HG03342 (cell line): Measurements from ENCODE around the gene ENC1.

Source experiments
- ATAC-seq: cut with Tn5 transposase; IDR thresholded peaks from one replicate; pipeline ENCODE4 v1.9.1; 2021; ENCODE audit warnings: mild to moderate bottlenecking, moderate library complexity; ENCODE audit not compliant: unreplicated experiment

The ENC1 gene

DNA sequence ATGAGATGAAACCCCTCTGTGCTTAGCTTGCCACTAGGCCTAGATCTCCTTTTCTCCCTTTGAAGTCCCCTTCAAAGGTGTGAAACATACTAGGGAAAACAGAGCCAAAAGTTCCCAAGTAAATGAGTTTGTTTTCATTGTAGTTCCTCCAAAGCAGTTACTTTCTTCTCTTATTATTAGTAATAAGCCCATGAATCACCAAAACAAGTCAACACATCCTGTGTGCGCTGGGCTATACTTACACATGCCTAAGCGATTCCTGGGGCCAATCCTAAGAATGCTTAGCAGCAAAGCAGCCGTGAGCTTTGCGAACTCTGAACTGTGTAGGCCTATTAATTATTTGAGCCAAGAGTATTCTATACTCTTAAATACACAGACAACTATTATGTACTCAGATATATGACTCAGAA lies 7.6 kb downstream of the ENC1 start:
- ATAC-seq = no peak

DNA sequence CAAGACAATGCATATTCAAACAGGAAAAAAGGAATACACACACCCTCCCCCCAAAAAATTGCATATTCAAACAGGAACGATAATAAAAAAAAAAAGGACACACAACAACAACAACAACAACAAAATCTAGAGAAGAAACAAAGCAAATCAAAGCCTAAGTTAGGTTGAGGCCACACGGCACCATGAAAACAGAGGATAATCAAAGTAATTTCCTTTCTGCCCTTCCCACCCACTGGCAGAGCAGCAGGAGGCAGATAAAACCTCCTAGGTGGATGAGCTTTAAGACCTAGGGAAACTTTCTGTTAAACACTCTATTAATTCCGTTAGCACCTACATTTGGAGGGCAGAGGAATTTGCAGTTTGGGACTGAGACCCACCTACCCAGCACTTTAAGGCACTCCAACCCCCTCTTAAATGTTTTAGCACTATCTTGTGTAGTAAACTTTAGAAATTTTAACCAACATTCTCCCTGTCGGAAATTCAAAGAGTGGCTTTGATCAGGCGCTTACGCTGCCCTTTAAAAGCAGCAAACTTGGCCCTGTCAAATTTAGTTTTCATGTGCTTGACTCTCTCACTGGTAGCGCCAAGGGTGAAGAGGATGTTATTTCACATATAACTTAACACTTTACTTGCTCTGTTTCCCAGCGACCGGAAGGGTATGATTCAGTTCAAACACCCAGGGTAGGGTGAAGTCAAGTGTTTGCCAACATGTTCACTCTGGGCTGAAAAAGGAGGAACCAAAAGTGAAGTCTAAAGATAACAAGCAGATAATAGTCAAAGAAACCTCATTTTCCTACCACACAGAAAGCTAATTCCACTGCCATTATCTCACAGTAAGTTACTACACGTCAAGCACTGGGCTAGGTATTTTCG lies 9.2 kb downstream of the ENC1 start:
- ATAC-seq = peak; percentile 88

DNA sequence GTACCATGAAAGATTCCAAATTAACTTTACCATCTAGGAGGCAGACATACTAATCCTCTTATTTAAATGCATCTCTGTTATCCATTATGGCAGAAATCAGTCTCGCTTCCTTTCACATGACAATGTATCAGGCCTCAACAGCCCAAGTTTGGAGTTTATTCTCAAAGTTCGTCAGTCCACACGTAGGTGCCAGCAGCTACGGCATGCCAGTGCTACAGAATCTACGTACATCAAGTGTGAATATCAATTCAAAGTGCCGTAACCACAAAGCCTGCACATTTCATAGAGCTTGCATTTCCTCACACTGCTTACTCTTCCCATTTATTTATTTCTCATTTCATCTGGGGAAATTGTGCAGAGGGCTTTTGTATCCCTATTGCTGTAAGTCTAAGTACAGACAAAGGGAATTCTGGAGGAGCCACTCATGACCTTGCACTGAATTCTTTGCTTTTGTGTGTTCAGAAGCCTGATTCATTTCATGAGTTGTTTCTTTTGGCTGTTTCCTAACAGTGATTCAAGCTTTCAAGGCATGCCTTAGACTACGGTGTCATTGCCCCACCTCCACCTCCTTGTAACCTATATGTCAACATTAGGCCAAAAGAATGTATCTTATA lies 10.0 kb downstream of the ENC1 start:
- no peak for ATAC-seq

DNA sequence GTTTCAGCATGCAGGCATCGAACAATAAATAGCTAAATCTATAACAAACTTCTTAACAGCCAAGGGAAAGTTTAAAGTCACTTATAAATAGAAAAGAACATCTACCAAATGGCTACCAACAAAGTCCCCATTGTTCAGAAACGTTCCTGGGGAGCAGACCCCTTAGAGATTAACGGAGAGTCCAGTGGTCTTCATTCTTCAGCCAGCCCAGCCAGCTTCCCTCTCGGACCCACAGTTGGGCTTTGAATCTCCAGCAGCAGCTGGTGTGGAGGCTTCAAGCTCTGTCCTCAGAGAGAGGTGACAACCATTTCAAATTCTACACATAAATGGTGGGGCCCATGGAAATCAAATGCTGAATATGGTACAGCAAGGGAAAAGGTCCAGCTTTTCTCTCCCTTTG lies 11.2 kb downstream of the ENC1 start:
- no peak for ATAC-seq

DNA sequence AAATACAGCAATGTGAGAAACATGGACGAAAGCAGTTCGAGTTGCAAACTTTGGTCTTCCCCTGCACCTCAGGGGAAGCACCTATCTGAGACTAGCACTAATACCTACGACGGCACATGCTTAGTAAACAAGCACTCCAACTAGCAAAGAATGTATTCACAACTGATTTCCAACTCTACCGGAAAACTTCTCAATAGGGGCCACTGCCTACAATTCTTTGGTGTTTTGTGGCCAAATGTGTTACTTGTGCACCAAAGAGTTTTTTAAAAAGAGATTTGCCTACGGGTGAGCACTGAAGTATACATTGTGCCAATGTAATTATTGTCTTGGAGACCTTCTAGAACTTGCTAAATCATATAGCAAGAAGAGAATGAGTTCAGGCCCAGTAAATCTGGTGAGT lies 12.2 kb downstream of the ENC1 start:
- ATAC-seq = no peak

DNA sequence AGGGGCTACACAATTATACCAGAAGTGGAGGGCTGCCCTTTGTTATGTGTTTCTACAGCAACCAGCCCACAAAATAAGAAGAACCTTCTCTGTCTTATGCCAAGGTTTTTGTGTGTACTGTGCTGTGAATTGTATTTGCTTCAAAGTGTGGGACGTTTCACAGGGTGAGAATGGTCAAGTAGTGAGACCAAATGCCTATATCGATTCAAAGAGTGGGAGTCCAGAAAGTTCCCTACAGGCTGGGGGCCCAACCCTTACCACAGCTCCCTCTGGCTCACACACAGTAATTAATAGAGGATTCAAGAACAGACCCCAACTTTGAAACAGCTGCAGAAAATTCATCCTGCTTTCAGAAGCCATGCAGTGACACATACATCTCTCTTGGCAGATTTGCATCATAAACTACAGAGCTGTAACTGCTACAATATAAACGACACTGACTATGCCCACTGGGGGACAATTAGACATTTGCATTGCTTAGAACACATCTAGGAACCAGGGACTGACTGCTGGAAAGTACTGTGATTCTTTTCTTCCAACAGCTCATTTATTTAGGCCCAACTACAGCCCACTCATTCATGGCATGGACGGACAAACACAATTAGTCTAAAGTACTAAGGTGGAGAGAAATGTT lies 12.8 kb downstream of the ENC1 start:
- ATAC-seq = no peak

DNA sequence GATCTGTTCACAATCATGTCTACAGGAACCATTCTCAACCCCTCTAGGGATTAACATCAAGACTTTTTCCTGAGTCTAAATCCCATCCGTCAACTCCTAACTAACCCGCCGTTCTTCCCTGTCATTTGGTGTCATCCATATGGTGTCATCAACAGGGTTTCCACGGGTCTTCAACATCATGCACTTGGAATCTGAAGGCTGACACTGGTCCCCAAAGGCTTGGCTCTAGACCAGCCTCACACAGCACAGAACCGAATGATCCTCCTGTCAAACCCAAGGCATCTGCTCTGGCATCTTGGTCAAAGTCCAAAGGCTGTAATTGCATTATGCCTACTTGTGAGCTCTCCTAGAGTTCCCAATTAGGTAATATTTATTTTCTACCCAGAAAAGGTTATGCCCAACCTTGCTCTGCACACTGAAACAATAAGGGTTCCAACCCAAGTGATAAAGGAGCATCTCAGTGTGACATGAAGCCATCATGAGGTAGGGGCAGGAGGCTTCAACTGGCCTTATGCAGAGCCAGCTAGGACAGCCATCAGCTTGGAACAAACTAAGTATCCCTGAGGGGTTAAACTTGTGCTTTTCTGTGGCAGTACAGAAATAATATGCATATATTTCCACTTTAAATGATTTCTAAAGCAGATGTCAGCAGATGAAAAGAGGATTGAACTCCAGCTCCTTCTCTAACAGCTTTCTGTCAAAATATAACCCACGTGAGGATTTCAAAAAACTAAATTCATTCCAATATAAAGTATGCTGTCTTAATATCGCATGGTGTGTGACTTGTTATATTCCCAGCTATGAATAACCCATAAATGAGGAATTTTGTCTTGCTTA lies 13.9 kb downstream of the ENC1 start:
- ATAC-seq = no peak

DNA sequence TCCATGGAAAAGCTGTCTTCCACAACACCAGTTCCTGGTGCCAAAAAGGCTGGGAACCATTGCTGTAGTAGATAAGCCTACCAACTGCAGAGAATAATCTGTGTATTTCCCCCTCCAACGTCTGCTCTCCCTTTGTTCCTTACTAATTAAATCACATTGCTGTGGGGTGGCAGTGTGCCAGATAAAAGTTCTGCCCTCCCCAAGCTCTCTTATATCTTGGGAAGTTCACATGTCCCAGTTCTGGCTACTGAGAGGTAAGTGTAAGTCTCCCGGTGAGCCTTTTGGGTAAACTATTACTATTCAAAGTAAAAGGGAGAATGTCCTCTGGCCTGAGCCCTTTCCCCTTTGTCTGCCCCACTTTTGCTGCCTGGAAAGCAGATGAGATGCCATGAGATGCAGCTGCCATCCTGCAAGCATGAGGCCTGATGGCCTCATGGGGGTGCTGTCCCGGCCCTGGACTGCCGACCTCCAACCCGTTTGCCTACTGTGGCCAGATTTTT lies 14.7 kb downstream of the ENC1 start:
- ATAC-seq = no peak

DNA sequence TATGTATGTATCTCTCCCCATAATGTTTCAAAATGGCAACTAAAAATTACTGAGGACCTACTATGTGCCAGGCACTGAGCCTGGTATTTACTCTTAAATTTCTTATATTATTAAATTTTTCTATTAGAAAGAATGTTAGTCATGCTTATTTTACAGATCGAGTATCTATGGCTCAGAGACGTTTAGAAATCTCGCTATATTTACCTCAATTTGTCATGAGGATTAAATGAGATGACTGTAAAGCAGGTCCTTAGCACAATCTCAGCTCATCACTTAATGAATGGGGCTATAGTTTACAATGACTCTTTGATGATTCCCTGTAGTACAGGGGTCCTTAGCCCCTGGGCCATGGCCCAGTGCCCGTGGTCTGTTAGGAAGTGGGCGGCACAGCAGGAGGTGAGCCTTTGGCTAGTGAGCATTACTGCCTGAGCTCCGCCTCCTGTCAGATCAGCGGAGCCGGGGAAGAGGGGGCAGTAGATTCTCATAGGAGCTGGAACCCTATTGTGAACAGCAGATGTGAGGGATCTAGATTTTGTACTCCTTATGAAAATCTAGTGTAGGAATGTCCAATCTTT lies 15.5 kb downstream of the ENC1 start:
- no peak for ATAC-seq

DNA sequence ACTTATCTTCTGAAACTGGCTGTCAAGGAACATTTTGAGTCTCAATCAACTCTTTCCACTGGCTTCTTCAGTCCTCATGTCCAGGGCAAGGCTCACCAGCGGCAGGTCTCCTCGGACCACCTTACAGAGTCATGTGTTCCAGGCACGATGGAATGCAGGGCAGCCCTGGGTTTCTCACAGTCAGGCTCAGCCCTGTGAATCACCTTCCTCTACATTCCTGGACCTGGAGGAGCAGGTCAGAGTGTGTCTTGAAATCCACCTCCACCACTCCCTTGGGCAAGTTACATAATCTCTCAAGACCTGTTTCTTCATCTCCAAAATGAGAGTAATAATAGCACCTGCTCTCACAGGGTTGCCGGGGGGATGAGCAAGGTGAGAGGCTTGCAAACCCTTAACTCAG lies 16.0 kb downstream of the ENC1 start:
- no peak for ATAC-seq

DNA sequence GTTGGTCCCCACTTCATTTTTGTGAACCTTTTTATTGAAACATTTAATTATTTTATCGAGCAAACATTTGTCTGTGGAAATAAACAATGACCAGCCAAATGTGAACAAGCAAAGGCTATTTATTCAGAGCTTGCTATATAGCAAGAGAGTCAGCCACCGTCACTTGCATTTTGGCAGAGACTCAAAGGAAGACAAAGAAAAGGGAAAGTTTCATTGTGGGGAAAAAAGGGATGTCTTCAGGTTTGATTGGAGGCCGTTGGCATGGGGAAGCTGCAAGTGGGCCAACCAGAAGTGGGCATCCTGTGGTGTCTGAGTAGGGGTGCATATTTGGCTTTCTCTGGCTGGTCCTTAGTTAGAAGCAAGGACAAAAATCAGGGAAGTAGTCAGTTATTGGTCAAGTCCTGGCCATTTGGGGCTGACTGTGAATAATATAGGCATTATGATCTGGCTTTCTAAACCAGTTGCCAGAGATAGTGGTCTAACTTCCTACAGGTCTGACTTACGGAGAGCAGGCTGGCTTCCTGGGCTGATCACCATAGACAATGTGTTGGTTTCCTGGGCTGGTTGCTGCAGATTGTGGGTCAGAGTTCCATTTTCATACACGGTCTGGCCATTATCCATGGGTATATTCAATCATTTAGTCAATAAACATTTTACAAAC lies 16.6 kb downstream of the ENC1 start:
- no peak for ATAC-seq

DNA sequence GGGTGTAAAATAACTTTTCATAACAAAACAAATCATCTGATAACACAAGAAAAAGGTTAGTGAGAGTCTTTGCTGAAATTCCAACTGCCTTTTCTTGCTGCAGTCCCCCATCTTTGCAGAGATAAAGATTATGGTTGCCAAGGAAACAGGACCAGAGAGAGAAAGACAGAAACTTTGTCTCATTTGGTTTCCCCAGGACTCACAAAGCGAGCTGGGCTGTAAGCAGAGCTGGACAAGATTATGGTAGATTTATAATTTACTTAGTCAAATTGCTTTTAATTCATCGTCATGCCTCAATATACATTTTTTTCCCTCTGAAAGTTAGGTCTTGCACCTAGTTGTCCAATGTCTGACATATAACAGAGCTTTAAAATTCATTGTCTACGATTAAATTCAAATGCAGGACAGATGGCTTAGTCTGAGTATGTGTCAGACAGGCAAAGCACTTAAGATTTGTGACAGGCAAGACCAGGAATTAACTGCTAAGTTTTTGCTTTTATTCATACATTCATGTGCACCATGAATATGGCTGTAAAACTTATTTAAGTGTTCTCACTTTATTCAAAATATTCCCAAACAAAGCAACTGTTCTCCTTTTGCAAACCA lies 17.4 kb downstream of the ENC1 start:
- ATAC-seq = no peak

DNA sequence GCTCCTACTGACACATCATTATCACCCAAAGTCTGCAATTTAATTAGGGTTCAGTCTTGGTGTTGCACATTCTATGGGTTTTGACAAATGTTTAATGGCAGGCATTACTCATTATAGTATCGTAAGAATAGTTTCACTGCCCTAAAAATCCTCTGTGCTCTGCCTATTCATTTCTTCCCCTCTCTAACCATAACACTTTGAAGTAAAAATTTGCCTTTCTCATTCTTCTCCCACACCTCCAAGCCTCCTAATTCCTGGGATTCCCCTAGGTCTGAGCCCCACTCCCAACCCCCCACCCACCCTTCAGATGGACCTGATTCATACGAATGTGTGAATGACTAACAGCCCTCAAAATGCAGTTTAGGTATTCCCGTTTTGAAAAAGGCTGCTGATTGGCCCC lies 18.4 kb downstream of the ENC1 start:
- peak; percentile 52 for ATAC-seq

DNA sequence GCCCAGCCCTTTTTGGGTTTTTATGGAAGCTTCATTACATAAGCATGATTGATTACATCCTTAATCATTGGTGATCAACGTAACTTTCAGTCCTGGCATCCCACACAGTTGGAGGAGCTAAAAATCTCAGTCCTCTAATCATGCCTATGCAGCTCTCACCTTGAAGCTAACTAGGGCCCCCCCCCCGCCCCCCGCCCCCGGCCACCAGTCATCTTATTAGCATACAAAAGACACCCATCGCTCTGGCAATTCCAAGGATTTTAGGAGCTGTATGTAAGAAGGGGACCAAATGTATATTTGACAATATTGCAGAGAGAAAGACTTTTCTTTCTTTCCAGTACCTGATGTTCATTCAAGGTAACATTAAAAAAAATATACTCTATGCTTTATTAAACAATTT lies 19.0 kb downstream of the ENC1 start:
- no peak for ATAC-seq

DNA sequence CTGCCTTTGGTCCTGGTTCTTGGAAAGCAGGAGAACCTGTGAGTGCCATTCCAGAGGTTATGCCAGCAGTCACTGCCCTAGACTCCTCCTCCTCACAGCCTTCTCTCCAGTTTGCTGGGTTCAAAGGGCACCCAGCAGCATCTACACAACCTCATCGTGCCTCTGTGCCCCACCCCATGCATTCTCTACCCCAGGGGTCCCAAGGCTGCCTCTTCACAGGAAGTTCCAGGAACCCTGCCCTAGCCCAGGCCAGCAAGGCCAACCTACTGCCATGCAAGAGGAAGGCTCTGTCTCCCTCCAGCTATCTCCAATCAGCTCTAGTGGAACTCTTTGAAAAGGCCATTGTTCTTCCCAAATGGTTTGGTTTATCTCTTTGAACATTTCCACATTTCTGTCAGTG lies 21.2 kb downstream of the ENC1 start:
- ATAC-seq = no peak

DNA sequence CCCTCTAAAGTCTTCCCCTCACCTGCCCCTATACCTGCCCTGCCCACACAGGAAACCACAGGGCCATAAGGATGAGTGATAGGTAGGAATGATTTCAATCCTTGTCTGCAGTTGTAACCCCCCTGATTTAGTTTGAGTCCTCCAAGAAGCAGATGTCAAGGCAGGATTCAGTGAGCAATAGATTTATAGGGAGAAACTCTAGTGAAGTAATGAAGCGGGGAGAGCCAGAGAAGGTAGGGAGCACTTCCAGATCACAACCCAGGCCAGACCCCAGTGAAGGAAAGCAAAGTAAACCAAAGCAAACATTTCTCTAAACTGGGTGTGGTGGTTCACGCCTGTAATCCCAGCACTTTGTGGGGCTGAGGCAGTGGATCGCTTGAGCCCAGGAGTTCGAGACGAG lies 22.4 kb downstream of the ENC1 start:
- ATAC-seq = no peak

DNA sequence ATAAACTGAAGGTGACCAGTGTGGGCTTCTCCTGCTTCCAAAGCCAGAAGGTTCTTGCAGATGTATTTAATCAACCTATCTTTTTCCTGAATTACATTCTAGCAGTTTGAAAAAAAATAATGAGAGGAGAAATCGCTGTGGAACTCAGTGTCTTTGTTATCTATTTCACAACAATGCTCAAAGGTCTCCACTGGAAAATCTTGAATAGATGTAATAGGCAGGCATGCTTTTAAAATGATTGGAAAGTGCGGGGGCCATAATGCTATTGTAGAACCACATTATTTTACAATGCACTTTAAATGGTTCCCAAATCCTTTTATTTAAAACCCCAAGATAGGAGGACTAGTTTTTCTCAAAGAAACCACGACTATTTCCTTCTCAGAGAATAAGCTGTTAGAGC lies 23.3 kb downstream of the ENC1 start:
- no peak for ATAC-seq

DNA sequence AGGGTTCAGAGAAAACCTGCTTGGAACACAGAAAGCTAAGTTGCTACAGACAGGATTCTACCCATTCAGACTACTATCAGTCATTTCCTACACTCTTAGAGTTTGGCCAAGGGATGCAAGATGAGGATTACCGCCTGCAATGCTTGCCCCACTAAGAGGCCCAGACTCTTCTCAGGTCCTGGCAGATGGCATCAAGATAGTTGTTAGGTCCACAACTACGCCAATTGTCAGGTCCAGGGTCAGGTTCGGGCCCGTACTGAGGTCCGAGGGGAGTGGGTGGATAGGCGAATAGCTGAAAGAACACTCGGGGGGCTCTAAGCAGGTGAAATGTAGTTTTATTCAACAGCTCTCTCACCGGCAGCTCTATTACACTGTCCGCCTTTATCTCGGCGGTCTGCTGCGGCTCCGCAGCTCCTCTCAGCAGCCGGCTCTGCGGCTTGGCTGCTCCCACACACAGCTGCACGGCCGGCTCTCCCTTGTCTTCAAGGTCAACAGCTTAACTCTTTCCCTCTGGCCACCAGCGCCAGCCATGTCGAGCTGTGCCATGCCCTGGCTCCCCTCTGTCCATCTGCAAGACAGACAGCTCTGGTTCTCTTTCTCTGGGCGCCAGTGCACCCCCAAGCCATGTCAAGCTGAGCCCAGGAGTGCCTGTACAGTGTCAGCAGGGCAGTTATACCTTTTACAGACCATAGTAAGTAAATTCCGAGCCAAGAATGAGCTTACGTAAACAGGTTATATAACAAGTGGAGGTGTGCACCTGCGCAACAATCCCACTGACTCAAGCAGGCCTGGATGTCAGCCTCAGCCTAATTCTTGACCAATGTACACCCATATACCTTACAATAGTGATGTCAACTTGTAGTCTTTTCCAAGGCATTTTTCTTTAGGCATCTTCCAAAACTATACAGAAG lies 24.0 kb downstream of the ENC1 start:
- no peak for ATAC-seq

DNA sequence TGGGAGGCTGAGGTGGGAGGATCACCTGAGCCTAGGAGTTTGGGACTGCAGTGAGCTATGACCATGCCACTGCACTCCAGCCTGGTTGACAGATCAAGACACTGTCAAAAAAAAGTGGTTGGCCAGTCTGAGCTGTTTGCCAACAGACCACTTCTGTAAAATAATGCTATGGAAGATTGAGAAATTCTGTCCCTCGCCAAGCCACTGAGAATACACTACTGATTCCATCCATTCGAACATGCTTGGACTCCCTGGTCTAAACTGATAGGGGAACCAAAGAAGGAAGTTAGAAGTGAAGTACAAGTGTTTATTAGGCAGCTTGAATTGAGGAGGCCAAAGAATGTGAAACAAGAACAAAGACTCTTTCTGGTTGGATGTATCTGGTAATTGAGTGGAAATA lies 27.2 kb downstream of the ENC1 start:
- ATAC-seq = no peak
